K562 treated with DMSO at 1 percent for 12 hours (cell line): ENCODE data around the gene ZNF569. TPM values are rescaled to one million over a fixed set of nuclear protein-coding genes. Genes with fewer than 3 reads are reported as not detected.

Experiments used
- total RNA-seq: library from RNA; unstranded; fragments of 300-600 nt; gene quantifications from 2 replicates; pipeline ENCODE4 v1.2.3, GENCODE V29; 2022; ENCODE audit not compliant: insufficient read depth

The ZNF569 gene
- 0.92 and 1.9 TPM in 2 replicates for total RNA-seq

DNA sequence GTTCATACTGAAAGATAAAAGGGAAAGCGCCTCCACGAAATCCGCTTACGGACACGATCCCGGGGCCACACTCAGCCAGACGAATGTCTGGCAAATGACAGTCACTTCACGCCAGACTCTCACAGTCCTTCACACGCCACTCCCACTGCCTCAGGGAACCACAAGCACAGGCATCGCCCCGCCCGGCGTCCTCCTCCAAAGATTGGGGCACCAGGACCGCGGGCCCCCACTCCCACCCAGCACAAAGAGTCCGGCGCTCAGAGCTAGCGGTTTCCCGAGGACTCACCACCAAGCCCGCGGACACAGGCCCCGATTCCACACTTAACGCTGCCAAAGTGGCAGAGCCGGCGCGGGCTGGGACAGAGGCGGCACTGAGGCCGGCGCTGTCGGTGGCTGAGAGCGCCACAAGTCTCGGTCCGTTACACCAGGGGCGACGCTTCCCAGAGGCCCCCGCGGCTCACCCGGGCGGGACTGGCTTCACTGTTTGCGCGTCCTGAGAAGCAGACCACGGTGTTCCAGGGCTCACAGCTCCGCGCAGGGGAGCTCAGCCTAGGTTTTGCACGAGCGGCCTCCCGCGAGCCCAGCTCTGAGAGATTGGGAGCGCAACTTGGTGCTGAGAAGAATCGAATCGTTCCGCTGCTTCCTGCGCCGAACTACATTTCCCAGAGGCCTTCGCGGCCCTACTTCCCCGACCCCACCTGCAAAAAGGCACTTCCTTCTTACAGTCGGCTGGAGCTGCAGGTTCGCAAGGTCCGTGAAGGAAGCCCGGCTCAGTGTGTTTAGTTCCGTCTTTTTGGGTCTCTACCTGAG is at the start of gene ZNF569:
TSS of gene ZNF569 (minus strand) at position 647 of the 810 bp plus-strand sequence. CDS start 22,523 bp downstream, outside the sequence.

DNA sequence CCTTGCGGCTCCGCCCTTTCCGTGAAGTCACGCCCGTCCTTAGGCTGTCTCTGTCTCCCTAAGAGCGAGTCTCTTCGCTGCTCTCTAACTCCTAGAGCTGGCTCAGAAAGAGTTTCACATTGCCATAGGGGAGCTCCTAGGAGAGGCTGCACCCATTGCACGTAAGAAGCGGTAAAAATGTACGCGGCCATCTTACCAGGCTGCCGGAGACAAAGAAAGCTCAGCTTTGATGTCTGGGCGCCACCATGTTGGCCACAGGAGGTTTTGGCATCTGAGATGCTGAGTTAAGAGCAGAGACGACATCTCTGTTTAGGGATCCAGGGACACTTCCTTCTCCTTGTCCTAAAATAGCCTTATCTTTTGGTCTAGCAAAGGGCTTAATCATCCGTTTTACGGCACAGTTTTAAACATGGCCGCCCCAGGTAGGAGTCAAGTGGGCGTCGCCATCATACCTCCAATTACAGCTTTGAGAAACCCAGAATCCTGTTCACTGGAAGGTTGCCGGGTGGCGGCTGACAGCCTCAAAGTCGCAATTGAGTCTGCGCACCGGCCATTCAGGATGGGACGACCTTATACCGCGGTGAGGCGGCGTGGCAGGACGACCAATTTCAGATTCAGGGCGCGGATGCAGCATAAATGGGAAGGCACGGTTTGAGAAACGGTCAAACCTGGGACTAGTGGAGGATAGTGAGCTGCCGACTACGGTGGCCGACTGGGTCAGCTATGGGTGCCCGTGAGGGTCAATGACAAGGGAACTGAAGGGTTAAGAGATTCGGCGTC is 39.3 kb upstream of the ZNF569 start, which contains the start of gene ZNF793:
TSS of gene ZNF793 (plus strand) at position 553 of the 780 bp plus-strand sequence. CDS start 16,501 bp downstream, outside the sequence.

DNA sequence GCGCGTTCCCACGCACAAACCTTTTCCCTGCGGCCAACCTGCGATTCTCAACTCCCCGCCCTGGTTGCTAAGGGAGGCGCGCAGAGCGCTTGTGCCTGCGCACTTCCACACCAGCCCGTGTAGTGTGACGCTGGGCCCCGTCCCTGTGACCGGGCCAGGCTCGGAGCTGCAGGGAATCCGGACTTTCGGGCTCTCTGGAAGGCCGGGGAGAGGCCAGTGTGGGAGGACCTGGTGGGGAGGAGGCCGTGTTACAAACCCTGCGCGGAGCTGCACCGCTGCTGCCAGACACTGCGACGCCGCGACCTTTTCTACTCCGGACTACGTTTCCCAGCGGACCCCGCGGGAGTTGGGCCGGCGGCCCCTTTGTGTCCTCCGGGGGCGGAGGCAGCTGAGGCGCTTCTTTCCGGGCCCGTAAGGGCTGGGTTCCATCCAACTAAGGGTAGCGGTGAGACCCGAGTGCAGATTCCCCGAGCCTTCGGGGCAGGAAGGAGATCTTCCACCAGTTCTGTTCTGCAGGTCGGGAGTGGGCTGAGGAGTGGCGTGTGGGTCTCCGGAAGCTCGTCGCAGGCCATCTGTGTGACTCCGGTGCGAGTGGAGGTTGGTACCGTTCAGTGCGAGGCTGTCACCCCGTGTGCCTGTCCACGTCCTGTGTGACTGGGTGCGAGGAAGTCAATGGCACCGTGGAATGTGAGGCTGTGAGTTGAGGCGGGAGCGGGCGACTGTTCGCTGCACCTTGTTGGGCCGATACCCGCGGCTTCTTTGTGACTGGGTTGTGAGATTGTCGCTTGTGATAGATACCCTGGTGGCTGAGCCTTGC is 1.9 kb upstream of the ZNF569 start, which contains the start of gene ZNF570:
TSS of gene ZNF570 (plus strand) at position 396 of the 817 bp plus-strand sequence. CDS start 999 bp downstream, outside the sequence.

GRCh38 chr19:37370880-37371661 is 96.2 kb downstream of the ZNF569 start, which contains the start of gene ZNF527:
ZNF527 (plus strand) TSS chr19:37371099; CDS start chr19:37374199, 3,100 bp downstream.

Other genes starting within 250 kb of the ZNF569 start
- 1.7 and 4.5 TPM in 2 replicates for gene ZNF383, start 249.2 kb downstream of the ZNF569 start, total RNA-seq
- 3.0 TPM in 1 of 2 replicates, not detected in the other for gene ZNF527, start 96.3 kb downstream of the ZNF569 start, total RNA-seq
- 0.14 and 1.3 TPM in 2 replicates for gene ZNF570, start 1.9 kb upstream of the ZNF569 start, total RNA-seq
- gene ZNF793, start 39.5 kb upstream of the ZNF569 start, total RNA-seq = 0.28 TPM in 1 of 2 replicates, not detected in the other
- 1.7 TPM in 1 of 2 replicates, not detected in the other for gene ZNF571, start 127.3 kb upstream of the ZNF569 start, total RNA-seq
- 1.0 and 1.3 TPM in 2 replicates for gene ZNF540, start 127.4 kb upstream of the ZNF569 start, total RNA-seq
- gene ZFP30, start 188.0 kb upstream of the ZNF569 start, total RNA-seq = 1.0 and 3.8 TPM in 2 replicates